Muscle of leg (tissue), 11 donors: Measurements from ENCODE around the gene IMP4. TPM values are rescaled to one million over a fixed set of nuclear protein-coding genes. Genes with fewer than 3 reads are reported as not detected.
A peak's percentile ranks its signal among the peaks of the same experiment; 100 is the strongest.

Experiments
- DNase-seq: peaks from one replicate; pipeline ENCODE4 v3.0.0; 2013
- H3K27ac ChIP-seq: one replicate; pipeline ENCODE4 v1.5.1; 2013; ENCODE audit warnings: mild to moderate bottlenecking, low read length, control low read depth
- H3K27me3 ChIP-seq: one replicate; pipeline ENCODE4 v1.6.1; 2013; ENCODE audit warnings: low read length; ENCODE audit not compliant: control insufficient read depth, insufficient read depth
- H3K36me3 ChIP-seq: one replicate; pipeline ENCODE4 v1.6.1; 2013; ENCODE audit warnings: low read length; ENCODE audit not compliant: control insufficient read depth, insufficient read depth
- H3K4me1 ChIP-seq: one replicate; pipeline ENCODE4 v1.6.1; 2013; ENCODE audit warnings: low read length; ENCODE audit not compliant: control insufficient read depth, insufficient read depth
- H3K4me3 ChIP-seq: one replicate; pipeline ENCODE4 v1.5.1; 2013; ENCODE audit warnings: low read length, control low read depth
- H3K9me3 ChIP-seq: replicated peaks from 2 replicates; pipeline ENCODE4 v1.6.1; 2013; ENCODE audit warnings: low read depth, low read length; ENCODE audit not compliant: control insufficient read depth
- WGBS: methylation state at CpG from one replicate; pipeline ENCODE4 v1.1.5; 2013; ENCODE audit warnings: missing lambda C conversion rate; ENCODE audit not compliant: insufficient coverage; 5-methylcytosine and 5-hydroxymethylcytosine counted together
- polyA plus RNA-seq, 8 donors: library from polyadenylated mRNA; unstranded; fragments of 120-200 nt; gene quantifications; one replicate each; pipeline versions ENCODE4 v1.2.1 to v1.2.3, GENCODE V29; 2013; ENCODE audit warnings: inconsistent platforms in 1 of 8, low replicate concordance in 1 of 8; ENCODE audit not compliant: insufficient read length in 8 of 8, insufficient read depth in 1 of 8
- total RNA-seq: library from RNA; stranded (reverse); fragments of 120-200 nt; gene quantifications from one replicate; pipeline ENCODE4 v1.2.4, GENCODE V29; 2013

IMP4 gene
- total and polyA plus RNA-seq, 9 donors = 38.0 to 45.8 (median 44.1) TPM

DNA sequence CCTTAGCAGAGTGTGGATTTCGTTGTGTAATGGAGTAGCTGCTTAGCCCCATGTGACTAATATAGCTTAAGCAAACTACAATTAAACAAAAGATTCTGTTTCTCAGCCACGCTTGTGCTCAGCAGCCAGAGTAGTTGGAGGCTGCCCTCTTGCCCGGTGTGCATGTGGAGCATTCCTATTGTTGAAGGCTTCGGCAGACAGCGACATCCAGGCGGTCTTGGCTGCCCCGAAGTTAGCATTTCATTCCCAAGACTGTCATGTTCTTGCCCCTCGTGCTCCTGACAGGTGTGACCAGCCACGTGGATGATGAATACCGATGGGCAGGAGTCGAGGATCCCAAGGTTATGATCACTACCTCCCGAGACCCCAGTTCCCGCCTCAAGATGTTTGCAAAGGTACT, 2.4 kb downstream of the IMP4 start:
- DNase-seq = no peak
- 97% methylated on average over 9 of the region's 13 CpGs for WGBS
- H3K27ac ChIP-seq = no peak overlapping the region
- no peaks in the 10 kb centered on the region for H3K9me3 ChIP-seq
- H3K4me3 ChIP-seq = no peak overlapping the region
- H3K27me3 ChIP-seq = no peaks in the 10 kb centered on the region
- H3K36me3 ChIP-seq = peaks cover 47% of the 10 kb centered on the region
- H3K4me1 ChIP-seq = peaks cover 23% of the 10 kb centered on the region

DNA sequence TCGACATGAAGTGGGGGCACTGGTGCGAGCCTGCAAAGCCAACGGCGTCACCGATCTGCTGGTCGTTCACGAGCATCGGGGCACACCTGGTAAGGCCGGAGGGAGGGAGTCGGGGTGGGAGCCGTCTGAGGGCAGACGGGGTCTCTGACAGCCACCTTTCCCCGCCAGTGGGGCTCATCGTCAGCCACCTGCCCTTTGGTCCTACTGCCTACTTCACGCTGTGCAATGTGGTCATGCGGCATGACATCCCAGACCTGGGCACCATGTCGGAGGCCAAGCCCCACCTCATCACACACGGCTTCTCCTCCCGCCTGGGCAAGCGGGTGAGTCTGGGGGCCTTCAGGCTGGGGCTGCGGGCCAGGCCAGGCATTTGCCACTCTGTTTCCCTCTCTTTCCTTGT, 2.9 kb downstream of the IMP4 start:
- no peak for DNase-seq
- Histone ChIP-seq H3K4me1 (peaks cover 18% of the 10 kb centered on the region), H3K27ac (no peak overlapping the region), H3K4me3 (no peak overlapping the region), H3K36me3 (peaks cover 42% of the 10 kb centered on the region), H3K9me3 (no peaks in the 10 kb centered on the region), H3K27me3 (no peaks in the 10 kb centered on the region)
- 94% methylated on average over 21 of the region's 21 CpGs for WGBS

DNA sequence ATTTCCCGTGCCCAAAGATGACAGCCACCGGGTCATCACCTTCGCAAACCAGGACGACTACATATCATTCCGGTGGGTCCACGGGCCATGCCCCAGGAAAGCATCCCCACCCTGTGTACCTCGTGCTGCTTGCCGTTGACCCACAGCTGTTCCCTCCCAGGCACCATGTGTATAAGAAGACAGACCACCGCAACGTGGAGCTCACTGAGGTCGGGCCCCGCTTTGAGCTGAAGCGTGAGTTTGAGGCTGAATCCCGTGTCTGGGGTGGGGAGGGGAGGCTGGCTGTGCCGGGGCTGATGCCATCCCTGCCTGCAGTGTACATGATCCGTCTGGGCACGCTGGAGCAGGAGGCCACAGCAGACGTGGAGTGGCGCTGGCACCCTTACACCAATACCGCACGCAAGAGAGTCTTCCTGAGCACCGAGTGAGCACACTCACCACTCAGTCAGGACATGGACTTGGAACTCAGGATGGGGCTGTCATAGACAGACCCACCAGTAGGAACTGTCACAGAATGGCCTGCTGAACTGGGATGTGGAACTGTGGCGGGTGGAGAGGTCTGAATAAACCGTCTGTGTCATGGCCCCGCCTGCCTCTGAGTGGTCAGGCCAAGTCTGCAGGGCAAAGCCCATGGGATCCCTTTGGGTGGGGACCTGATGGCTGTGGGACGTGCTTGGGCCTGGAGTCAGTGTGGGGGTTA, 3.5 kb downstream of the IMP4 start:
- Histone ChIP-seq H3K27me3 (no peaks in the 10 kb centered on the region), H3K4me1 (peaks cover 13% of the 10 kb centered on the region), H3K4me3 (no peak overlapping the region), H3K9me3 (no peaks in the 10 kb centered on the region), H3K27ac (no peak overlapping the region), H3K36me3 (peaks cover 37% of the 10 kb centered on the region)
- no peak for DNase-seq
- 97% methylated on average over 19 of the region's 26 CpGs for WGBS

DNA sequence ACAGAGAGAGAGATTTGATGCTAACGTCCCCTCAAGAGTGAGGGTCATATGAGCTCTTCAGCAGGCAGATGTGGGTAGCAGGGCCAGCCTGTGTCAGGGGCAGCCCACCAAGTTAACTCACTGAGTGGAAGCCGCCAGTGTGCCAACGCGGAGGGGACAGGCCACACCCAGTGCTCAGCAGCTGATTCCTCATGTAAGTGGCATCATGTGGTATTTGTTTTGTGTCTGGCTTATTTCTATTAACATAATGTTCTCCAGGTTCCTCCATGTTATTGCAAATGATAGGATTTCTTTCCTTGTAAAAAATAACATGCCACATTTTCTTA, 4.0 kb downstream of the IMP4 start:
- Histone ChIP-seq H3K27me3 (no peaks in the 10 kb centered on the region), H3K4me3 (no peak overlapping the region), H3K36me3 (peaks cover 37% of the 10 kb centered on the region), H3K9me3 (no peaks in the 10 kb centered on the region), H3K4me1 (peaks cover 16% of the 10 kb centered on the region), H3K27ac (no peak overlapping the region)
- WGBS = 83% methylated on average over 2 of the region's 4 CpGs
- no peak for DNase-seq

DNA sequence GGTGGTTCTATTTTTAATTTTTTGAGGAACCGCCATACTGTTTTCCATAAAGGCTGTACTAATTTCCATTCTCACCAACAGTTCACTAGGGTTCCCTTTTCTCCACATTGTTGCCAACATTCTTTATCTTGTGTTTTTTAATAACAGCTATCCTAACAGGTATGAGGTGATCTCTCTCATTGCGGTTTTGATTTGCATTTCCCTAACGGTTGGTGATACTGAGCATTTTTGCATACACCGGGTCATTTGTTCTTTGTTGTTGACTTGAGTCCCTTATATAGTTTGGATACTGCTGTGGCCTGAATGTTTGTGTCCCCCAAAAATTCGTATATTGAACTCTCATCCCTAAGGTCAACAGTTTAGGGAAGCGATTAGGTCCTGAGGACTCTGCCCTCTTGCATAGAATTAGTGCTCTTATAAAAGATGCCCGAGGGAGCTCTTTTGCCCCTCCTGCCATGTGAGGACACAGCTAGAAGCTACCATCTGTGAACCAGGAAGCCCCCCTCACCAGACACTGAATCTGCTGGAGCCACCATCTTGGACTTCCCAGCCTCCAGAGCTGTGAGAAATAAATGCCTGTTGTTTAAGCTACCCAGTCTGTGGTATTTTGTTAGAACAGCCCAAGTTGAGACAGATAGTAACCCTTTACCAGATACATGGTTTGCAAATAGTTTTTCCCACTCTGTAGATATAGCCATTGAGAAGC, 4.7 kb downstream of the IMP4 start:
- Histone ChIP-seq H3K9me3 (no peaks in the 10 kb centered on the region), H3K4me3 (no peak overlapping the region), H3K27me3 (no peaks in the 10 kb centered on the region), H3K36me3 (peaks cover 37% of the 10 kb centered on the region), H3K27ac (no peak overlapping the region), H3K4me1 (peaks cover 22% of the 10 kb centered on the region)
- 100% methylated on average over 1 of the region's 7 CpGs for WGBS
- no peak for DNase-seq

DNA sequence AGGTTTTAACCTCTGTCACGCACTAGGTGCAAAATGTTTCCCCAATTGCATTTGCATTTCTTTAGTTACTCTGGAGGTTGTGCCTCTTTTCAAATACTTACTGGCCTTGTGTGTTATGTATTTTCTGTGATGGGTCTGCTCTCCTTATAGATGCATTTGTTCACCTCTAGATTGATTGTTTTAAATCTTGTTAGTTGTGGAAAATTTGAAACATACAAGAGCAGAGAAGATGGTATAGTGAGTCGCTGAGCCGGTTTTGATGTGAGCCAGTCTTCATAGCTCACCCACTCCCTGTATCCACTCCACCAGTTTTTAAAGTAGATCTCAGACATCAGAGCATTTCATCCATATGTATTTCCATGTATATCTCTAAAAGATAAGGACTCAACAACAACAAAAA, 6.5 kb downstream of the IMP4 start:
- no CpG with 5 or more reads among the region's 3 CpGs for WGBS

DNA sequence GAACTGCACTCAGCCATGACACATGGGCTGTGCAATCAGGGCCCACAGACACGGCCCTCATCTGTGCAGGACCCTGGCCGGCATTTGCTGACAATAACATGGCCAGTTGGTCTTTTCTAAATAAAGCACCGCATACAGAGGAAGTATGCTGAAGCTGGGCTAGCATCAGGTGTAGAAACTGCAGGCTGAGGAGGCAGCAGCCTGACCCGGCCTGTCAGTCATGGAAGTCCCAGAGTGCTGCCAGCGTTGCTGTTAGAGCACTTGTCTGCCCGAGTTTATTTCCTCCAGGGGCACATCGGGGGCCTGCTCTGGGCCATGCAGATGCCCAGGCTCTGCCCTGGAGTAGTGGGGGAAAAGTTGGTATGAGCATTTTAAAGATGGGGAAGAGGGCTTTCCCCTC, 9.0 kb downstream of the IMP4 start:
- no peak for DNase-seq
- Histone ChIP-seq H3K9me3 (no peaks in the 10 kb centered on the region), H3K4me1 (peaks cover 41% of the 10 kb centered on the region), H3K27ac (peak overlapping the region; percentile 51), H3K27me3 (no peaks in the 10 kb centered on the region), H3K4me3 (no peak overlapping the region), H3K36me3 (peaks cover 12% of the 10 kb centered on the region)
- WGBS = 57% methylated on average over 6 of the region's 7 CpGs

More for the DNA sequence above, 6.5 kb downstream of the IMP4 start:
- Histone ChIP-seq H3K27ac (no peak overlapping the region), H3K27me3 (no peaks in the 10 kb centered on the region), H3K4me3 (no peak overlapping the region), H3K4me1 (peaks cover 27% of the 10 kb centered on the region), H3K9me3 (no peaks in the 10 kb centered on the region), H3K36me3 (peaks cover 37% of the 10 kb centered on the region)
- DNase-seq = no peak

DNA sequence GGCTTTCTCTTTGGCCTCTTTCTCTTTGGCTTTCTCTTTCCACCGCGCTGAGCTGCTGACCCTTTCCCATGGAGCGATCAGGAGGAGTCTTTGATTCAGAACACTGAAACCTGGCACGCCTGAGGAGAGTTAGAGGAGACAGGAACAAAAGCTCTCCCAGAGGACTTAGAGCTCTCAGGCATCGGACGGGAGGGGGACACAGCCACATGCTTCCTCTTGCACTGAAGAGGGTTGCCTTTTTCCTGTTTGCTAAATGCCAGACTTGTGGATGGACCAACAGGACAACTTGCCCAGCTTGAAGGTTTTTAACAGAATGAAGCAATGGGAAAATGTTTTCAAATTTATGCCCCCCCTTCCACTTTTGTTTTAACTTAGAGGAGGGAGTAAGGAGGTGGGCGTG, 9.5 kb downstream of the IMP4 start:
- WGBS = 30% methylated on average over 4 of the region's 7 CpGs
- H3K36me3 ChIP-seq = peaks cover 10% of the 10 kb centered on the region
- no peak overlapping the region for H3K4me3 ChIP-seq
- H3K9me3 ChIP-seq = no peaks in the 10 kb centered on the region
- H3K27me3 ChIP-seq = no peaks in the 10 kb centered on the region
- peak overlapping the region; percentile 51 for H3K27ac ChIP-seq
- H3K4me1 ChIP-seq = peaks cover 43% of the 10 kb centered on the region
- no peak for DNase-seq

DNA sequence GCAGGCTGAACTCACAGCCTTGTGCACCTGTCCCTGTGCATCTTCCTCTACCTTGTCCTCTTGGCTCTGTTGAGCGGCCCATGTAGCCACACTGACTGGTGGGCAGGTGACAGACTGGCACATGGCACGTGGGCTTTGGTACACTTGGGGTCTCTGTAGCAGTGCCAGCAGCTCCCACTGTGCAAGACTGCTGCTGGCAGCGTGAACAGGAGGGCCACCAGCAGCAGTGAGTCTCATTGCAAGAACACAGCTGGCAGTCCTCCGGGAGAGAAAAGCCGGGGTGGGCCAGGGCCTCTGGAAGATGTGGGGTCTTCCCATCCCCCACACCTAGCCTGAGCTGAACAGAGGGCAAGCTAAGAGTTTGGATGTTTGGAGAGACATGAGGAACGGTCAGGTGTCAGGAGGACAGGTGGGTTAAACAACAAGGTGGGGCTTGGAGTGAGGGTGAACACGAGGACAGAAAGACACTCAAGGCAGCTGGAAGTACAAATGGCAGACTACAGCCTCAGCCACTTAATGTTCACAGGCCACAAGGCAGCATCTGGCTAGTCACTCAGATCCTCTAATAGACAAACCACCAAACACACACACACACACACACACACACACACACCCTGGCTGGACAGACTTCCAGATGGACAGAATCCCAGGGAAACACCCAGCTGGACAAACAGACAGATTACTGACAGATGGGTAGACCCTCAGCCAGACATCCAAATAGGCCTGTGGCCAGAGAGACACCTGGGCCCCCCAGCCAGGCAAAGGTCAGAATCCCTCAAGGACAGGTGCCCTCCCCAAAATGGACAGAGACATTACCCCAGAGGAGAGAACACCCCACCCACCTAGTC, 10.8 kb downstream of the IMP4 start:
- Histone ChIP-seq H3K36me3 (no peaks in the 10 kb centered on the region), H3K9me3 (no peaks in the 10 kb centered on the region), H3K4me1 (peaks cover 43% of the 10 kb centered on the region), H3K27me3 (no peaks in the 10 kb centered on the region), H3K4me3 (no peak overlapping the region), H3K27ac (no peak overlapping the region)
- WGBS = 78% methylated on average over 6 of the region's 7 CpGs
- no peak for DNase-seq

DNA sequence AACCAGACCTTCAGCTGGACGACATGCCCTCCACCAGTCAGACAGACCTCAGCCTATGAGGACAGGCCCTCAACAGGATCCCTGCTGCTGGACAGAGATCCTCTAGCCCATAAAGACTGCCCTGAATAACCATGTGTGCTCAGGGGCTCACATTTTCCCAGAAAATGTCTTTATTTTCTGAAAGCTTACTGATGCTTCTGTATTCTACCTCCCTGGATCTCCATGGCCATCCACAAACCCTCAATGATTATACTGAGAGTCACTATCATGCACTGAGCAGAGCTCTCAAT, 11.4 kb downstream of the IMP4 start:
- no peak overlapping the region for H3K27ac ChIP-seq
- 38% methylated on average over 1 of the region's 1 CpG for WGBS
- no peaks in the 10 kb centered on the region for H3K9me3 ChIP-seq

More for the DNA sequence above, 11.4 kb downstream of the IMP4 start:
- no peak for DNase-seq
- Histone ChIP-seq H3K27me3 (no peaks in the 10 kb centered on the region), H3K36me3 (no peaks in the 10 kb centered on the region), H3K4me1 (peaks cover 43% of the 10 kb centered on the region), H3K4me3 (no peak overlapping the region)
